Hepatocyte (in vitro differentiated cells): Measurements from ENCODE around the gene INS. TPM values are rescaled to one million over a fixed set of nuclear protein-coding genes. Genes with fewer than 3 reads are reported as not detected.

ENCODE experiments used
- DNase-seq: peaks from one replicate; pipeline ENCODE4 v3.0.0-alpha.2; 2016; ENCODE audit warnings: low spot score
- H2AFZ ChIP-seq: fragments of 200-600 bp; sonication (generic); 2 replicates; pipeline ENCODE4 v1.6.0; 2016; ENCODE audit warnings: antibody characterized with exemption, mild to moderate bottlenecking
- H3K27ac ChIP-seq: fragments of 200-600 bp; sonication (generic); 2 replicates; pipeline ENCODE4 v1.5.1; 2016; ENCODE audit warnings: mild to moderate bottlenecking
- H3K27me3 ChIP-seq: fragments of 200-600 bp; sonication (generic); 2 replicates; pipeline ENCODE4 v1.6.1; 2016
- H3K36me3 ChIP-seq: fragments of 200-600 bp; sonication (generic); replicated peaks from 2 replicates; pipeline ENCODE4 v1.5.1; 2016; ENCODE audit warnings: low read depth; ENCODE audit not compliant: insufficient read depth
- H3K4me1 ChIP-seq: fragments of 200-600 bp; sonication (generic); 2 replicates; pipeline ENCODE4 v1.5.1; 2016; ENCODE audit warnings: mild to moderate bottlenecking, moderate library complexity; ENCODE audit not compliant: insufficient read depth
- H3K4me2 ChIP-seq: fragments of 200-600 bp; sonication (generic); 2 replicates; pipeline ENCODE4 v1.6.0; 2016
- H3K4me3 ChIP-seq: fragments of 200-600 bp; sonication (generic); 2 replicates; pipeline ENCODE4 v1.5.1; 2016; ENCODE audit warnings: mild to moderate bottlenecking
- H3K79me2 ChIP-seq: fragments of 200-600 bp; sonication (generic); 2 replicates; pipeline ENCODE4 v1.6.0; 2017; ENCODE audit warnings: mild to moderate bottlenecking
- H3K9me2 ChIP-seq: fragments of 200-600 bp; sonication (generic); replicated peaks from 2 replicates; pipeline ENCODE4 v1.6.0; 2017; ENCODE audit warnings: mild to moderate bottlenecking; ENCODE audit not compliant: insufficient read depth
- H3K9me3 ChIP-seq: fragments of 200-600 bp; sonication (generic); 2 replicates; pipeline ENCODE4 v1.5.1; 2016; ENCODE audit warnings: low read depth, mild to moderate bottlenecking
- H4K20me1 ChIP-seq: fragments of 200-600 bp; sonication (generic); 2 replicates; pipeline ENCODE4 v1.6.0; 2016; ENCODE audit warnings: mild to moderate bottlenecking; ENCODE audit not compliant: insufficient read depth, poor library complexity, severe bottlenecking
- EZH2 ChIP-seq: fragments of 200-600 bp; sonication (generic); IDR thresholded peaks from 2 replicates; pipeline ENCODE4 v1.6.1; 2016; ENCODE audit warnings: antibody characterized with exemption, mild to moderate bottlenecking, borderline replicate concordance
- EZH2phosphoT487 ChIP-seq: fragments of 200-600 bp; sonication (generic); IDR thresholded peaks from one replicate; pipeline ENCODE4 v1.6.1; 2018; ENCODE audit warnings: antibody characterized with exemption, mild to moderate bottlenecking, low read depth, moderate library complexity; ENCODE audit not compliant: unreplicated experiment, severe bottlenecking
- WGBS: methylation state at CpG from one replicate; pipeline ENCODE4 v1.1.6; 2016; ENCODE audit warnings: low lambda C conversion rate; ENCODE audit errors: missing lambda C conversion rate; 5-methylcytosine and 5-hydroxymethylcytosine counted together
- polyA plus RNA-seq: library from polyadenylated mRNA; unstranded; fragments of >200 nt; fragmentation: Nextera tagmentation; extraction: Ambion mirVana; gene quantifications from 2 replicates; pipeline ENCODE4 v1.2.1, GENCODE V29; 2016
- total RNA-seq: library from RNA; depleted of rRNA; stranded (reverse); fragments of >200 nt; gene quantifications from 2 replicates; pipeline ENCODE4 v1.2.3, GENCODE V29; 2014
- TF ChIP-seq, protein P1 (sequence below): fragments of 200-600 bp; sonication (generic); IDR thresholded peaks from 2 replicates; pipeline ENCODE4 v1.5.1; 2016; ENCODE audit warnings: antibody characterized with exemption, mild to moderate bottlenecking; ENCODE audit not compliant: poor library complexity

INS gene
- total and polyA plus RNA-seq, 2 experiments from 2014 or later = not detected

DNA sequence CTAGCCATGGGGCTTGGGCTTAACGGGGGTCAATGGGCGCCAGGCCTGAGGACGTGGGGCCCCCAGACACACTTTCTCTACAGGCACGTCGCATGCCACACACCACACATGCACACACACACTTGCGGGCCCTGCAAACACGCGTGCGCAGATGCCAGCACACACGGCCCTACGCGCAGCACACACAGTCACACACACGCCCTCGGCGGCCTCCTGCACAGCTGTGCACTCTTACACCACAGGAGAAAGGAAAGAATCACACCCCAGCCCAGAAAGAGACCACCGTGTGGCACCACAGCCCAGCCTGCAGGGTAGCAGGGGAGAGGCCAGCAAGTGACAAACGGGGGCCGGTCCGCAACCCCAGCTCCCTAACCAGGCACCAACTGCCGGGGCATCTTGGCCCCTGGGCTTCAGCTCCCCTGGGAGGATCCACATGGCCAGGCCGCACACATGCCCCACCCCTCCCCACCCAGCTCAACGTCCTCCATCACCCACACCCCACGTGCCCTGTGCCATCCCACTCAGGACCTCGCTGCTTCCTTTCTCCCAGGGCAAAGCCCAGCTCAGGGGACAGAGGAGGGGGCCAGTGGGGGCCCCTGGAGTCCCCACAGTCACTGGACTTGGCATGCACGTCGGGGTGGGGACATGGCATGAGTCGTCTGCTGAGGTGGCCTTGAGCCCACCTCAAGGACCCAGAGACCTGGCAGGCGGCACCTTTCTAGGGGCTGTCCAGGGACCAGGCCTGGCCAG is 36.9 kb upstream of the INS start:
- no peaks in the 10 kb centered on the region for H3K79me2 ChIP-seq
- no peaks in the 10 kb centered on the region for H4K20me1 ChIP-seq
- no peak overlapping the region for H2AFZ ChIP-seq
- WGBS = 92% methylated on average over 25 of the region's 28 CpGs
- H3K4me1 ChIP-seq = peaks cover 4% of the 10 kb centered on the region
- H3K9me2 ChIP-seq = no peaks in the 10 kb centered on the region
- no peaks in the 10 kb centered on the region for H3K27me3 ChIP-seq
- H3K9me3 ChIP-seq = no peaks in the 10 kb centered on the region
- H3K4me2 ChIP-seq = no peak overlapping the region
- no peaks in the 10 kb centered on the region for H3K36me3 ChIP-seq
- H3K27ac ChIP-seq = no peak overlapping the region
- no peak for DNase-seq
- TF ChIP-seq, protein P1, sequence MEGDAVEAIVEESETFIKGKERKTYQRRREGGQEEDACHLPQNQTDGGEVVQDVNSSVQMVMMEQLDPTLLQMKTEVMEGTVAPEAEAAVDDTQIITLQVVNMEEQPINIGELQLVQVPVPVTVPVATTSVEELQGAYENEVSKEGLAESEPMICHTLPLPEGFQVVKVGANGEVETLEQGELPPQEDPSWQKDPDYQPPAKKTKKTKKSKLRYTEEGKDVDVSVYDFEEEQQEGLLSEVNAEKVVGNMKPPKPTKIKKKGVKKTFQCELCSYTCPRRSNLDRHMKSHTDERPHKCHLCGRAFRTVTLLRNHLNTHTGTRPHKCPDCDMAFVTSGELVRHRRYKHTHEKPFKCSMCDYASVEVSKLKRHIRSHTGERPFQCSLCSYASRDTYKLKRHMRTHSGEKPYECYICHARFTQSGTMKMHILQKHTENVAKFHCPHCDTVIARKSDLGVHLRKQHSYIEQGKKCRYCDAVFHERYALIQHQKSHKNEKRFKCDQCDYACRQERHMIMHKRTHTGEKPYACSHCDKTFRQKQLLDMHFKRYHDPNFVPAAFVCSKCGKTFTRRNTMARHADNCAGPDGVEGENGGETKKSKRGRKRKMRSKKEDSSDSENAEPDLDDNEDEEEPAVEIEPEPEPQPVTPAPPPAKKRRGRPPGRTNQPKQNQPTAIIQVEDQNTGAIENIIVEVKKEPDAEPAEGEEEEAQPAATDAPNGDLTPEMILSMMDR = no peak
- TF ChIP-seq EZH2 = no peak
- TF ChIP-seq EZH2phosphoT487 = no peak
- H3K4me3 ChIP-seq = no peak overlapping the region

DNA sequence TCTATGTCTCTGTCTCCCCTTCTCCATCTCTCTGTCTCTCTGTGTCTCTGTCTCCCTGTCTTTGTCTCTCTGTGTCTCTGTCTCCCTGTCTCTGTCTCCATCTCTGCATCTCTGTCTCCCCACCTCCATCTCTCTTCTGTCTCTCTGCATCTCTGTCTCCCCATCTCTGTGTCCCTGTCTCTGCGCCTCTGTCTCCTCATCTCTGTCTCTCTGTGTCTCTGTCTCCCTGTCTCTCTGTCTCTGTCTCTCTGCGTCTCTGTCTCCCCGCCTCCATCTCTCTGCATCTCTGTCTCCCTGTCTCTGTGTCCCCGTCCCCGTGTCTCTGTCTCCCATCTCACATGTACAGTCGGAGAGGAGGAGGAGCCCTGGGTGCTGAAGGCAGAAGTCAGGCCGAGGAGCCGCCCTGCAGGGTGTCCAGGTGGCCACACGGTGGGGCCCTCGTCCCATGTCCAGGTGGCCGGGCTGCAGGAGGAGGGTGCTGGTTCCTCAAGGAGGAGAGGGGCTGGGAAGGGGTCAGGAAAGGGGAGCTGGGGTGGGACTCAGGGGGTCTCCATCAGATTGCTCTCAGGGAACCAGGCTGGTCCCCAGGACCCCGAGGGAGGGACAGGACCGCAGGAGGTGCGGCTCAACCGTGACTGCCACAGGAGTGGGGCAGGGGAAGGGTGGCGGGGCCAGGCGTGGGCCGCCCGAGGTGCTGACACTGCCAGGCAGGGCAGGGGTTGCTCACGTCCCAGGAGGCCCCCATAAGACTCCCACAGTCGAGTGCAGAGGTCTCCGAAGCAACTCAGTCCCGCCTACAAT is 36.2 kb upstream of the INS start:
- WGBS = 43% methylated on average over 19 of the region's 23 CpGs
- TF ChIP-seq, protein P1 = peak; percentile 99
- TF ChIP-seq EZH2 = no peak

DNA sequence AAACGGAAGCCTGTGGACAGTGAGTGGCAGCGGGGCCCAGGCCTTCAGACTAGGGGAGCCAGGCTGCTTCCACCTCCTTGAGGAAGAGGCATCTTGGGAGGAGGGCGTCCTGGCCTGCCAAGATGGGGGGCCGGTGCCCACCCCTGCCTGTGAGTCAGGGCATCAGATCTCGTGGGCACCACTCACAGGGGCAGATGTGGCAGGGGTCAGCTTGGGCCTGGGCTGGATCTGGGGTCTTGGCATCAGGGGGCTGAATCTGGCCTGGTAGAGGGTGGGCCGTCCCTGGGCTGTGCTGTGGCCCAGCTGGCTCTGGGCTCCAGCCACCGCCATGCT is 34.7 kb upstream of the INS start:
- Histone ChIP-seq H2AFZ (no peak overlapping the region), H3K4me3 (no peak overlapping the region), H3K27me3 (no peaks in the 10 kb centered on the region), H3K9me3 (no peaks in the 10 kb centered on the region), H4K20me1 (no peaks in the 10 kb centered on the region), H3K4me2 (no peak overlapping the region), H3K36me3 (no peaks in the 10 kb centered on the region), H3K79me2 (no peaks in the 10 kb centered on the region), H3K27ac (no peak overlapping the region), H3K9me2 (no peaks in the 10 kb centered on the region), H3K4me1 (no peaks in the 10 kb centered on the region)
- TF ChIP-seq, protein P1 = no peak
- no peak for TF ChIP-seq EZH2
- TF ChIP-seq EZH2phosphoT487 = no peak
- WGBS = 89% methylated on average over 6 of the region's 7 CpGs
- DNase-seq = no peak

More for the DNA sequence above, 36.2 kb upstream of the INS start:
- H2AFZ ChIP-seq = no peak overlapping the region
- no peaks in the 10 kb centered on the region for H4K20me1 ChIP-seq
- no peak overlapping the region for H3K4me2 ChIP-seq
- H3K4me1 ChIP-seq = no peaks in the 10 kb centered on the region
- no peaks in the 10 kb centered on the region for H3K9me3 ChIP-seq
- H3K36me3 ChIP-seq = no peaks in the 10 kb centered on the region
- no peak overlapping the region for H3K27ac ChIP-seq
- peak; percentile 93 for DNase-seq
- no peak overlapping the region for H3K4me3 ChIP-seq
- no peaks in the 10 kb centered on the region for H3K27me3 ChIP-seq
- H3K9me2 ChIP-seq = no peaks in the 10 kb centered on the region
- H3K79me2 ChIP-seq = no peaks in the 10 kb centered on the region
